ENCODE data around the gene OPHN1. TPM values are rescaled to one million over a fixed set of nuclear protein-coding genes. Genes with fewer than 3 reads are reported as not detected.

Gene OPHN1
- total RNA-seq, 2 experiments from 2014 or later: not detected

DNA sequence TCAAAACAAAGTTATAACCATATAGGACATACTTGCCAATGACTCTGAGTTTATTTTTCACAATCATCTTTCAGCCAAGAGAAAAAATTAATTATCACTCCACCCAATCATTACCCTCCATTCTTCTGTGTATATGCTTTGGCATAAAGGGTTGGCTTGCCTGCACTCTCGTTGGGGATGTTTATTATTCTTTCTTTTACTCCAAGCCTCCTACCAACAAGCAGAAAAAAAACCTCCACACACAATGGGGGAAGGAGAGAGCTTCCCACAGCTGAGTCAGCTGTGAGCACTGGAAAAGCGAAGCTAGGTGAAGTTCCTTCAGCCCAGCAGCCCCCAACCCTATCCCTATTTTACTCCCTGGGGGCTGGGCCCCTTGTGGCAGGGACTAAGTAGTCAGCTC lies 1.5 kb downstream of the OPHN1 start:
- TF ChIP-seq, protein P1, sequence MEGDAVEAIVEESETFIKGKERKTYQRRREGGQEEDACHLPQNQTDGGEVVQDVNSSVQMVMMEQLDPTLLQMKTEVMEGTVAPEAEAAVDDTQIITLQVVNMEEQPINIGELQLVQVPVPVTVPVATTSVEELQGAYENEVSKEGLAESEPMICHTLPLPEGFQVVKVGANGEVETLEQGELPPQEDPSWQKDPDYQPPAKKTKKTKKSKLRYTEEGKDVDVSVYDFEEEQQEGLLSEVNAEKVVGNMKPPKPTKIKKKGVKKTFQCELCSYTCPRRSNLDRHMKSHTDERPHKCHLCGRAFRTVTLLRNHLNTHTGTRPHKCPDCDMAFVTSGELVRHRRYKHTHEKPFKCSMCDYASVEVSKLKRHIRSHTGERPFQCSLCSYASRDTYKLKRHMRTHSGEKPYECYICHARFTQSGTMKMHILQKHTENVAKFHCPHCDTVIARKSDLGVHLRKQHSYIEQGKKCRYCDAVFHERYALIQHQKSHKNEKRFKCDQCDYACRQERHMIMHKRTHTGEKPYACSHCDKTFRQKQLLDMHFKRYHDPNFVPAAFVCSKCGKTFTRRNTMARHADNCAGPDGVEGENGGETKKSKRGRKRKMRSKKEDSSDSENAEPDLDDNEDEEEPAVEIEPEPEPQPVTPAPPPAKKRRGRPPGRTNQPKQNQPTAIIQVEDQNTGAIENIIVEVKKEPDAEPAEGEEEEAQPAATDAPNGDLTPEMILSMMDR (IDR thresholded peaks at IDR 0.05): no peak
- H3K27me3 Mint-ChIP-seq: peaks cover 60% of the 10 kb centered on the region
- no peak overlapping the region for H3K27ac Mint-ChIP-seq
- H3K4me1 Mint-ChIP-seq (ENCODE audit: low read depth): no peaks in the 10 kb centered on the region
- no peaks in the 10 kb centered on the region for H3K36me3 Mint-ChIP-seq (ENCODE audit: low read depth)
- ChIA-PET CTCF (no interaction called here), POLR2A (no interaction called here)
- H3K36me3 ChIP-seq (ENCODE audit: insufficient read depth, low read length): no peaks in the 10 kb centered on the region
- ATAC-seq (ENCODE audit: poor library complexity) (no peak), DNase-seq (no peak)
- intact Hi-C loops (cut with DNase I, micrococcal nuclease): no loop called here
- no peak overlapping the region for H3K27ac ChIP-seq (ENCODE audit: low read depth in 1 of 2, low read length in 2 of 2)
- peaks cover 0 to 5% of the 10 kb centered on the region in 2 experiments for H3K9me3 ChIP-seq (ENCODE audit: control insufficient read depth in 1 of 2, insufficient read depth in 1 of 2, low read length in 2 of 2)
- H3K27me3 ChIP-seq (ENCODE audit: control insufficient read depth in 1 of 2, insufficient read depth in 2 of 2, low read length in 2 of 2): peaks cover 14 to 32% of the 10 kb centered on the region in 2 experiments
- no peaks in the 10 kb centered on the region for H3K9me3 Mint-ChIP-seq
- no peak overlapping the region for H3K4me3 ChIP-seq (ENCODE audit: low read length)
- peaks cover 11% of the 10 kb centered on the region for H3K4me1 ChIP-seq (ENCODE audit: insufficient read depth, low read length)
- no peak overlapping the region for H3K4me3 Mint-ChIP-seq

DNA sequence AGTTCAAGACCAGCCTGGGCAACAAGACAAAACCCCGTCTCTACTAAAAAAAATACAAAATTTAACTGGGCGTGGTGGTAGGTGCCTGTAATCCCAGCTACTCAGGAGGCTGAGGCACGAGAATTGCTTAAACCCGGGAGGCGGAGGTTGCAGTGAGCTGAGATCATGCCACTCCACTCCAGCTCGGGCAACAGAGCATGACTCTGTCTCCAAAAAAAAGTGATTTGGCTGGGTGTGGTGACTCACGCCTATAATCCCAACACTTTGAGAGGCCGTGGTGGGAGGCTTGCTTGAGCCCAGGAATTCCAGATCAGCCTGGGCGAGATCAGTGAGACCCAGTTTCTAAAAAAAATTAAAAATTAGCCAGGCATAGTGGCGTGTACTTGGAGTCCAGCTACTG lies 4.1 kb downstream of the OPHN1 start:
- H3K27me3 ChIP-seq (ENCODE audit: control insufficient read depth in 1 of 2, insufficient read depth in 2 of 2, low read length in 2 of 2): peaks cover 14 to 25% of the 10 kb centered on the region in 2 experiments
- H3K9me3 ChIP-seq (ENCODE audit: control insufficient read depth in 1 of 2, insufficient read depth in 1 of 2, low read length in 2 of 2): peaks cover 0 to 5% of the 10 kb centered on the region in 2 experiments
- TF ChIP-seq, protein P1 (IDR thresholded peaks at IDR 0.05): no peak
- no peak overlapping the region for H3K27ac ChIP-seq (ENCODE audit: low read depth in 1 of 2, low read length in 2 of 2)
- no peak for ATAC-seq (ENCODE audit: poor library complexity)
- no peak overlapping the region for H3K27ac Mint-ChIP-seq
- POLR2A ChIA-PET: no interaction called here
- CTCF ChIA-PET: no interaction called here
- no peak overlapping the region for H3K4me3 Mint-ChIP-seq
- H3K27me3 Mint-ChIP-seq: peaks cover 47% of the 10 kb centered on the region
- DNase-seq: no peak
- H3K9me3 Mint-ChIP-seq: no peaks in the 10 kb centered on the region
- intact Hi-C loops (cut with DNase I, micrococcal nuclease): no loop called here
- no peaks in the 10 kb centered on the region for H3K4me1 Mint-ChIP-seq (ENCODE audit: low read depth)
- H3K36me3 ChIP-seq (ENCODE audit: insufficient read depth, low read length): no peaks in the 10 kb centered on the region
- H3K4me1 ChIP-seq (ENCODE audit: insufficient read depth, low read length): peaks cover 11% of the 10 kb centered on the region
- H3K4me3 ChIP-seq (ENCODE audit: low read length): no peak overlapping the region
- no peaks in the 10 kb centered on the region for H3K36me3 Mint-ChIP-seq (ENCODE audit: low read depth)

GRCh38 chrX:68428431-68428830 lies 4.9 kb downstream of the OPHN1 start:
- Mint-ChIP-seq H3K4me3 (no peak overlapping the region), H3K4me1 (ENCODE audit: low read depth) (no peaks in the 10 kb centered on the region), H3K27me3 (peaks cover 42% of the 10 kb centered on the region), H3K27ac (no peak overlapping the region), H3K36me3 (ENCODE audit: low read depth) (no peaks in the 10 kb centered on the region), H3K9me3 (no peaks in the 10 kb centered on the region)
- H3K27ac ChIP-seq (ENCODE audit: low read depth in 1 of 2, low read length in 2 of 2): no peak overlapping the region
- H3K4me3 ChIP-seq (ENCODE audit: low read length): no peak overlapping the region
- TF ChIP-seq, protein P1 (IDR thresholded peaks at IDR 0.05): no peak
- intact Hi-C loops (cut with DNase I, micrococcal nuclease): no loop called here
- CTCF ChIA-PET: no interaction called here
- H3K27me3 ChIP-seq (ENCODE audit: control insufficient read depth in 1 of 2, insufficient read depth in 2 of 2, low read length in 2 of 2): peaks cover 9 to 17% of the 10 kb centered on the region in 2 experiments
- POLR2A ChIA-PET: no interaction called here
- no peak for DNase-seq
- H3K36me3 ChIP-seq (ENCODE audit: insufficient read depth, low read length): no peaks in the 10 kb centered on the region
- ATAC-seq (ENCODE audit: poor library complexity): no peak
- peaks cover 0 to under 1% of the 10 kb centered on the region in 2 experiments for H3K9me3 ChIP-seq (ENCODE audit: control insufficient read depth in 1 of 2, insufficient read depth in 1 of 2, low read length in 2 of 2)
- H3K4me1 ChIP-seq (ENCODE audit: insufficient read depth, low read length): peaks cover 8% of the 10 kb centered on the region
